Right hindlimb (tissue), 1 donor: ENCODE results near the gene SORCS2.

ENCODE experiments used
- DNase-seq: peaks from one replicate; pipeline ENCODE4 v3.0.0-alpha.2; 2018

Gene SORCS2

GRCh38 chr4:7397206-7398103 is 205.1 kb downstream of the SORCS2 start:
- peak; percentile 9 for DNase-seq

- peak; percentile 82 for DNase-seq
Observed at GRCh38 chr4:7398104-7398423, 205.7 kb downstream of the SORCS2 start.

GRCh38 chr4:7398788-7399439 is 206.6 kb downstream of the SORCS2 start:
- peak; percentile 12 for DNase-seq

GRCh38 chr4:7399440-7400234 is 207.3 kb downstream of the SORCS2 start:
- DNase-seq, result peak; percentile 10

GRCh38 chr4:7400671-7401298 is 208.4 kb downstream of the SORCS2 start:
- DNase-seq, result no peak

GRCh38 chr4:7402526-7402925 is 210.2 kb downstream of the SORCS2 start:
- DNase-seq, result no peak

GRCh38 chr4:7403001-7403400 is 210.7 kb downstream of the SORCS2 start:
- DNase-seq, result no peak

GRCh38 chr4:7408166-7408565 is 215.8 kb downstream of the SORCS2 start:
- DNase-seq, result no peak

- peak; percentile 75 for DNase-seq
Observed at GRCh38 chr4:7410446-7410845, 218.1 kb downstream of the SORCS2 start.

- DNase-seq, result no peak
Observed at GRCh38 chr4:7411491-7411890, 219.2 kb downstream of the SORCS2 start.

- peak; percentile 56 for DNase-seq
Observed at GRCh38 chr4:7411896-7412553, 219.7 kb downstream of the SORCS2 start.

GRCh38 chr4:7412554-7412912 is 220.2 kb downstream of the SORCS2 start:
- peak; percentile 11 for DNase-seq

GRCh38 chr4:7414046-7414445 is 221.7 kb downstream of the SORCS2 start:
- DNase-seq, result peak; percentile 11

- peak; percentile 8 for DNase-seq
Observed at GRCh38 chr4:7414736-7415510, 222.6 kb downstream of the SORCS2 start.

- DNase-seq, result peak; percentile 10
Observed at GRCh38 chr4:7415927-7416686, 223.8 kb downstream of the SORCS2 start.

GRCh38 chr4:7416745-7417432 is 224.6 kb downstream of the SORCS2 start:
- DNase-seq, result peak; percentile 13

GRCh38 chr4:7417639-7418038 is 225.3 kb downstream of the SORCS2 start:
- no peak for DNase-seq

- DNase-seq, result peak; percentile 8
Observed at GRCh38 chr4:7418131-7418943, 226.0 kb downstream of the SORCS2 start.

- peak; percentile 11 for DNase-seq
Observed at GRCh38 chr4:7419961-7420660, 227.8 kb downstream of the SORCS2 start.
